HG03175 (cell line): ENCODE measurements around the gene LRP2BP.

Experiments used
- ATAC-seq: cut with Tn5 transposase; IDR thresholded peaks from one replicate; pipeline ENCODE4 v1.9.1; 2021; ENCODE audit warnings: mild to moderate bottlenecking, moderate library complexity; ENCODE audit not compliant: unreplicated experiment

The LRP2BP gene

DNA sequence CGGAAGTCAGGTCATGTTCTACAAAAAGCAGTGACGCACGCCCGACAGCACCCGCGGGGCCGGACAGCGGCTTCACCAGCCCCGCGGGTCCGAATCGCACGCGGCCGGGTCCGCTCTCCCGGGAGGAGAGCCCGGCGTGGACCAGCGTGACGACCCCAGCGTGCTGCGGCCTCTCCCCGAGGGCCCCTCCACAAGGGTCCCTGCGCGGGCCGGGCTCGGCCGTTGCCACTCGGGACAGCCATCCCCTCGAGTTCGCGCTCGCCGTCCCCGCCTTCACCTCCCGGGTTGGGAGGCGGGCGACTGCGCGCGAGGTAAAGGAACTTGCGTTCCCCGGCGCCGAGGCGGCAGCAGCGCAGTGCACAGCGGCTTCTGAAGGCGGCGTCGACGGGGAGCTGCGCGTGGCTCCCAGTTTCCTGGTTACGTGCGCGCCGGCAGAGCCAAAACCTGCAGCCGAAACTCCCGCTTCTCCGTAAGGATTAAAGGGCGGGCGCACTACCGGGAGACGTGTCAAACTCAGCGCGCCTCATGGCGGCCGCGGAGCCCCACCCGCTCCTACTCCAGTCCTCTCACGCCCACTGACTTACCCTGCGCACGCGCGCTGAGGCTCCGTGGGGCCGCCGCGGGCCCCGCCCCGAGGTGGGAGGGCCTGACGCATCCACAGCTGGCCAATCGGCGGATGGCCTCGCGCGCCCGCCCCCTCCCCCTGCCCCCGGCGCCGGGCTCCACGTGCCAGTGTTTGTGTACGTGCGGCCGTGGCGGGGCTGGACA lies 416 bp upstream of the LRP2BP start:
- peak; percentile 81 for ATAC-seq

GRCh38 chr4:185394568-185395237 lies 1.0 kb downstream of the LRP2BP start:
- no peak for ATAC-seq

DNA sequence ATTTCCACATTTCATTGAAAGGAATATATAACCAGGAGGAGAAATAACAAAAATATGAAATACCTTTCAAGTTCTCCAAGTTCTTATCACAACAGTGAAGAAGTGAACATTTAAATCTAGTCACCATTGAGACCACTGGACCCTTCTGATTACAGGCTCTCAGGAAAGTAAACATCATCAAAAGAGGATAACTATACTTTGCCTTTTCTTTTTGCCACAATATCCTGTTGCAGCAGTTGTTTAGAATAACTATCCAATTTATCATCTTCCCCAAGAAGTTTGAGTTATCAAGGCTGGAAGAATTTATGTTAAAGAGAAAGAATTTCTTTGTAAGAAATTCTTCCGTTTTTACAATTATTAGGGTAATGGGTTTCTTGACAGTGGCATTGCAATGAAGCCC lies 3.6 kb downstream of the LRP2BP start:
- no peak for ATAC-seq

DNA sequence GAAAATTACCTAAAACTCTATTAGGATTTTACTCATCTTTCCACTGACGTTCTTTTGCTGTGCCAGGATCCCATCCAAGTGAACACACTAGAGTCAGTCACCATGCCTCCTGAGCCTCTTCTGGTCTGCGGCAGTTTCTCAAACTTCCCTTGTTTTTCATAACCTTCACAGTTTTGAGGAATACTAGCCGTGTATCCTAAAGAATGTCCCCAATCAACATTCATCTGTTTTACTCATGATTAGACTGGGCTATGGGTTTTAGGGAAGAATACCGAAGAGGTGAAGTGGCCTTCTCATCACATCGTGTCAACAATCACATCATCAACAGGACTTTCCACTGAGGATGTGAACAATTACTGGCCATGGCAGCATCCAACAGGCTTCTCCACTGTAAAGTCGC lies 4.8 kb downstream of the LRP2BP start:
- ATAC-seq: no peak

GRCh38 chr4:185387957-185388356 lies 7.8 kb downstream of the LRP2BP start:
- no peak for ATAC-seq

DNA sequence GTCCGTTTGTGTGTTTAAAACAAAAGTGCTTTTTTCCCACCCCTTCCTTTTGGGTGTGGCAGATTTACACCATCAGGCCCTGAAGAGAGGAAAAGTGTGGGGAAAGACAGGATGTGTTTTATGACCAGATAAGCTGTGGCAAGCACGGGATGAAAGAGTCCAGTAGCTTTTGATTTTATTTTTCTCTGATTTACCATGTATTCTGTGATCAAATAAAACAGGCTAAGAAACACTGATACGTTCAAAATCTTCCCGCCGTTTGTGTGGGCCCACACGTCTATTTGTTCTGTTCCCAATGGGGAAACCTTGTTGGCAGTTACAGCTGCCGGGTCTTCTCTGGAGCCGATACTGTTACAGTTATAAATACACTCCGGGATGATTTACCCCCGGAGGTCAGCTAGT lies 10.8 kb downstream of the LRP2BP start:
- no peak for ATAC-seq

- ATAC-seq: no peak
These were observed 11.7 kb downstream of the LRP2BP start for GRCh38 chr4:185384061-185384460.

DNA sequence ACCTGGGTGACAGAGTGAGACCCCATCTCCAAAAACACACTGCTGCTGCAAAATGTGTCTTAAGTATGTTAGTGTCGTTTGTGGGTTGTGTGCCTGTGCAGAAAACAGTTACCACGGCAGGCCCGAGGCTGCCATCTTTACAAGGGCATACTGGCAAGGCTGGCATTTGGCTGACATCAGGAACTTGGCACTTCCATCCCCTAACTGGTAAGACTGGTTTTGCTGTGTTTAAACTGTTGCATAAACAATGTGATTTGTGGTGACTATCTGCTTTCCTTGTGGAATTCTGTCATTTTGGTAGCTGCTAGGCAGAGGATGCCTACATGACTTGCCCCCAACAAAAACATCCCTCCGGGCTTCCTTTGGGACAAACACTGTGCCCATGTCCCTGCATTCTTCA lies 12.3 kb downstream of the LRP2BP start:
- ATAC-seq: no peak

GRCh38 chr4:185382754-185383153 lies 13.0 kb downstream of the LRP2BP start:
- no peak for ATAC-seq

DNA sequence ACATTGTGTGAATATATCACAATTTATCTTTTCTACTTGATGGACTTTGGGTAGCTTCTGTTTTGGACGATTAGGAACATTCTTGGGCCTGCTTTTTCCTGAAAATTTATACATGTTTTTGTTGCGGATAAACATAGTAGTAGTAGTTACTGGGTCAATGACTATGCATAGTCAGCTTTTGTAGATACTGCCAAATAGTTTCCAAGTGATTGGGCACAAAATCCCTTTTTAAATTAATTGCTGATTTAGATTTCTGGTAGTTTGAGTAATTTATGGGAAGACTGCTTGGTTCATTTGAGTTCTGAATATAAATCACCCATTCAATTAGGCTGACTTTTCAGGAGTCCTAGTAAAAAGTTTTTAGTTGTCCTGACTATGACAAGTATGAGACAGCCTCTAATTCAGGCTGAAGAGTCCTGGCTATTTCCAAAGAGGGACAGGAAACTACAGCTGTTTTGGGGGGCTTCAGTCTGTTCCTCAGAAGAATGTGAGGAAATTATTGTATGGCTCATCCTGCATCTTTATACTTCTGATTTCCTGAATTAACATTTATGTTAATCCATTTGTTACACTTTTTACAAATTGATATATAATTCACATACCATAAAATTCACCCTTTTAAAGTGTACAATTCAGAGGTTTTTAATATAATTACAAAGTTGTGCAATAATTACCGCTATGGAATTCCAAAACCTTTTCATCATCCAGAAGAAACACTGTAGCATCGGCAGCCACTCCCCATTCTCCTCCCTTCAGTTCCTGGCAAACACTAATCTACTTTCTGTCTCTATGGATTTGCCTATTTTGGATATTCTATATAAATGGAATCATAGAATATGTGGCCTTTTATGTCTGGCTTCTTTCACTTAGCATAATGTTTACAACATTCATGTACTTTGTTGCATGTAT lies 14.2 kb downstream of the LRP2BP start:
- ATAC-seq: no peak

DNA sequence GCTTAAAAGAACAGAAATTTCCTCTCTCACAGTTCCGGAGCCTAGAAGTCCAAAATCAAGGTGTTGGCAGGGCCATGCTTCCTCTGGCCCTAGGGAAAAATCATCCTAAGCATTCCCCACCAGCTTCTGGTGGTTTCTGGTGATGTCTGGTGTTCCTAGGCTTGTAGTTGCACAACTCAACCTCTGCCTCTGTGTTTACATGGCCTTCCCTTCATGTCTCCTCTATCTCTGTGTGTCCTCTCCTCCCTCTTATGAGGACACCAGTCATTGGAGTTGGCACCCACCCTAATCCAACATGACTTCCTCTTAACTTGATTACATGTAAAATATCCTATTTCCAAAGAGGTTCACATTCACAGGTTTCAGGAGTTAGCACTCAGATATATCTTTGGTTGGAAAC lies 15.4 kb downstream of the LRP2BP start:
- no peak for ATAC-seq

DNA sequence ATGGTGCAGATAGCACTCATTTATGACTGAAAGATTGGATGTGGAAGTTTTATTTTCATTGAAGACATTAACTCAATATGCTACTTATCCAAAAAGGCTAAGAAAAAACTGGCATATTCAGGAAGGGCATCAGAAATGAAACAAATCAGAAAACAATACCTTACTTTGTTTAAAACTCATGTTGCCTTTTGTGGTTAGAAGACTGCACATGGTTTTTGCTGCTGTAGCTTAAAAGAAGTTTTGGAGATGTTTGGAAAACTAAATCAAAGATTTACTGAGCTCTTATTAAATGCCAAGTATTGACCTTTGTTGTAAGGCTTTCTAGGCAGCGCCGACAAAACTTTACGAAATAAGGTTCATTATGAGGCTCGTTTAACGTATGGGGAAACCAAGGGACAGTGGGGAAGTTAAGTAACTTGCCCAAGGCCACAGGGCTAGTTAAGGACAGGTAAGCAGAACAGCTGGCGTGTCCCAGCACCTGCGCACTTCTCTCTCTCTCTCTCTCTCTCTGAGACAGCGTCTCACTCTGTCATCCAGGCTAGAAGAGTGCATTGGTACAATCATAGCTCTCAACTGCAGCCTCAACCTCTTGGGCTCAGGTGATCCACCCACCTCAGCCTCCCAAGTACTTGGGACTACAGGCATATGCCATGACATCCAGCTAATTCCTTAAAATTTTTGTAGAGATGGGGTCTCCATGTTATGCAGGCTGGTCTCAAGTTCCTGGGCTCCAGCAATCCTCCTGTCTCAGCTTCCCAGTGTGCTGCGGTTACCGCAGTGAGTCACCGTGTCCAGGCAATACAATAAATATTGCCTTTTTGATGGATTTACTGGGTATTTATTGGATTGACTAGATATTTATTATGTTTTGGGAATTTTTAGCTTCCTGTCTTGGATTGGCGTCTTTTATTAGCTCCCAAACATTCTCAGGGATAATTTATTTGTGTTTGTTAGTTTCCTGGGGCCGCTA lies 16.1 kb downstream of the LRP2BP start:
- no peak for ATAC-seq

GRCh38 chr4:185378264-185378663 lies 17.5 kb downstream of the LRP2BP start:
- no peak for ATAC-seq

GRCh38 chr4:185374573-185374972 lies 21.2 kb downstream of the LRP2BP start:
- no peak for ATAC-seq

- no peak for ATAC-seq
These were observed 21.7 kb downstream of the LRP2BP start for GRCh38 chr4:185374027-185374426.

DNA sequence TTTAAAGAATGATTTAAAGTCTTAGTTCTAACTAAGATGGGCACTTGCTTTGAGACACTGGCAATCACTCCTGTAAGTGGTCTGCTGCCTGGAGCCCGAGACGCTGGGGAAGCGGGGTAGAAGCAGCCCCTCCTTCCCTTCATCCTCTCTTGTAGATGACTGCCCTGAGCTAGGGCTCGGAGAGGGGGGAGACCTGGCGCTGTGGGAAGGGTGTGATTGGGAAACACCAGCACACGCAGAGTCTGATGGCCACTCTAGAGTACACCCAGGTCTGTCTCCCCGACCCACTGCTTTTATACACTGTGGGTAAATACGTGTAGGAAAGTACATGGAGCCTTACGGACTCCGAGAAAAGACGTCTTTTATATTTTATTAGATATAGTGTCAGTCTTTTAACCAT lies 24.0 kb downstream of the LRP2BP start:
- no peak for ATAC-seq

DNA sequence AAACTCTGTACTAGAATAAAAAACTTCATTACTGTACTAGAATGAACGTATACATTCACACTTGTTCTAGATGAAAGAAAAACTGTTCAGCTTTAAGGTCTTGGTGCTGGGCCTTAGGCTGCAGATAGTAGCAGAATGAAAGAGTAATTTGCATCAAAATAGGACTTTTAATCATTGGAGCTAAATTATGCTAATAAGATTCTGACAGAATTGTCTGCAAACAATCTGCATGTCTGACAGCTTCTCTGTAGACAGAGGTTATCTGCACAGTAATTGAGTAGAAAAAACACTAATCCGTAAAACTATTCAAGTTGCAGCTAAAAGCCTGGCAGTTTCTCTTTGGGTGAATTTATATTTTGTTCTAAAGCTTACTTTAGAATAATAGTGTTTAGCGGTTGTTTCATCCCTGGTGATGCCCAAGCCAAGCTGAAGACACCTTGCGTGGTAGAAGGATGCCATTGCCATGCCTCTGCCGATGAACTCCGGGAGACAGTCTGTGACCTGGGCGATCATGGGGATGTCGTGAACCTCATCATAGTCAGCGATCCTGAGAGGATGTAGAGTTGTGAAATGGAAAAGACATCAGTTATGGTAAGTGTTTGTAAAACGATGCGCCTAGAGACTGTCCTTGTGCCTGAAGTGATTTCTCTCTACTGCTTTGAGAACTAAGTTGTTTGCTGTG lies 25.3 kb downstream of the LRP2BP start:
- no peak for ATAC-seq

DNA sequence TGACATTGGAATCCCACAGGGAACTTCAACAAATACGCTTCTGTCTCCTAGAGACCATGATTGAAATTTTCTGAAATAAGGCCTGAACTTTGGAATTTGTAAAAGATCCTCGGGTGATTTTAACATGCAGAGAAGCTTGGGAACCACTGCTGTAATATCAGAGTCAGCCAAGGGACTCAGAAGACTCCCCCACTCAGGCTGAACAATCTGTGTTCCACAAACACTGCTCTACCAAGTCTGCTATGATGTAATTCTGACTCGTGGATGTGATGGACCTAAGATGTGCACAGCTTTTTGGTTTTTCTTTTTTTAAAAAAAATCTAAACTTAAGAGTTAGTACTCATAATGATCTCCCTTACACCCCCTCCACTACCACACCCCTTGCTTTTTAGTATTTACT lies 26.0 kb downstream of the LRP2BP start:
- no peak for ATAC-seq

DNA sequence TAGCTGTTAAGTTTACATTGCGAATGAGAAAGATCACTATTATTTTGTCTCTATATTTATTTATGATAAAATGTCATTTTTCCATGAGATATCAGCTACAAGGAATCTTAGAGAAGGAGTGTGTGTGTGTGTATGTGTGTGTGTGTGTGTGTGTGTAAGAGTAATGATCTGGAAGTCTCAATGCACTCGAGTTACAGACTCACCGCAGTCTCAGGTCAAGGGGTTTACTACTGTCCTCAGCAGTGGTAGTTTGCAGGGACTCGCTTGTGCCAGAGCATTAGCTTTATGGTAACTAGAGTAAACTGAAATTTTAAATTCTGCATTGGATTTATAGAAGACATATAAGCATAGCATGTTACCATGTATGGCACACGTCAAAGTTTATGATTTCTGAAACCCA lies 30.8 kb downstream of the LRP2BP start:
- ATAC-seq: no peak

DNA sequence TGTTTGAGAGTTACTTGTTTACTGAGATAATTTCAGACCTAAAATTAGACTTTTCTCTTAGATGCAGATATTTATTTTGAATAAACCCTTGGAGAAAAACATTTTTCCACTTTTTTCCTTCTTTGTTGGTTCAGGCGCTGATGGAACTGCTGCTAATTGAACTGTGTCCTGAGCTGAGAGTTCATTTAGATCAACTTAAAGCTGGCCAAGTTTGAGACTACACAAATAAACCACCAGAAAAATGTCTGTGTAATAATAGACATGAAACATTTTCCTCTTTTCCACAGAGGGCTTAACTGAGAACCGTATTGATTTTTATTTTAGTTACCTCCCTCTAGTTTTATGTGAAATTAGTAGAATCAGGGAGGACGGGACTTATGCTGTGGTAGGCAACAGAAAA lies 32.5 kb downstream of the LRP2BP start:
- ATAC-seq: no peak
